K562 (cell line): ENCODE results near the gene ANKS1A. TPM values are rescaled to one million over a fixed set of nuclear protein-coding genes. Genes with fewer than 3 reads are reported as not detected.

Source experiments
- polyA plus RNA-seq, 8 experiments: library from polyadenylated mRNA; depleted of rRNA in 4 of 8; stranded (reverse) in 5 of 8; unstranded in 3 of 8; fragments of >200 nt; fragmentation: Nextera tagmentation in 2 of 8; fragmentation: Illumina TruSeq in 1 of 8; extraction: Ambion mirVana in 2 of 8; extraction: Trizol in 1 of 8; gene quantifications; 2 replicates each; pipeline versions ENCODE4 v1.2.1 to v1.2.3, GENCODE V29; 2011 to 2014; ENCODE audit warnings: inconsistent platforms in 1 of 8, missing spikeins in 1 of 8
- total RNA-seq, 7 experiments: library from RNA; depleted of rRNA in 6 of 7; stranded (reverse); fragments of >200 nt in 6 of 7; fragmentation: Illumina TruSeq in 2 of 7; extraction: Trizol in 2 of 7; gene quantifications; 2 replicates each; pipeline versions ENCODE4 v1.2.1 to v1.2.3, GENCODE V29; 2011 to 2021; ENCODE audit warnings: low replicate concordance in 1 of 7
- TF ChIP-seq, protein P1 (sequence below), 2 experiments: fragments of 450-650 bp in 1 of 2; sonication (generic) in 1 of 2; formaldehyde crosslinking in 1 of 2; IDR thresholded peaks; 2 replicates each; pipeline versions ENCODE4 v1.7.1 to v1.9.0; 2016 to 2022; ENCODE audit warnings: inconsistent platforms in 1 of 2, mild to moderate bottlenecking in 1 of 2, missing genetic modification reagents in 1 of 2
- TF ChIP-seq, protein P2 (sequence below): fragments of 250-450 bp; sonication (Bioruptor Pico); IDR thresholded peaks from 2 replicates; pipeline ENCODE4 v1.4.0; 2020
- TF ChIP-seq, protein P3 (sequence below), 2 experiments: fragments of 450-650 bp; formaldehyde crosslinking in 1 of 2; IDR thresholded peaks; 2 replicates each; pipeline versions ENCODE4 v1.4.0 to v1.6.1; 2014 to 2020; ENCODE audit warnings: mild to moderate bottlenecking in 2 of 2, borderline replicate concordance in 1 of 2, low read depth in 1 of 2

Gene ANKS1A
- total and polyA plus RNA-seq, 9 of the 15 experiments (the other 6 are each of a cell fraction or from before 2014, with no cell fraction given), result 1.1 to 13.8 (median 5.3) TPM

DNA sequence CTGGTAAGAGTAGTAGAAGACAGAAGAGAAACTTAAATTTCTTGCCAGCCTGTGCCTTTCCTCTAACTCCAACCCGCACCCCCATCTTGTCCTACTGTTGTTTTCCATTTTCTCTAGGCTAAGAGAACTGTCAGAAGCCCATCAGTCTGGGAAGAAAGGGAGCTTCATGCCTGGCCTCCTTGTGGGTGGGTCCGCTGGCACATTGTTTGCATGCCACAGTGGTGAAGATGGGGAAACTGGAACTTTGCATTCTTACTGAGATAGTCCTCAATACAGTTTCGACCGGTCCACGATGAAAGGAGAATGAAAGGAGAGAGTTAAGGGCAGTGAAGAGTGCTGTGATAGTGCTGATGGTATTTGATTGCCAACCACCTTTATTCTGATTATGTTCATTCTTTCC lies 149.0 kb downstream of the ANKS1A start (continued):
- TF ChIP-seq, protein P1, sequence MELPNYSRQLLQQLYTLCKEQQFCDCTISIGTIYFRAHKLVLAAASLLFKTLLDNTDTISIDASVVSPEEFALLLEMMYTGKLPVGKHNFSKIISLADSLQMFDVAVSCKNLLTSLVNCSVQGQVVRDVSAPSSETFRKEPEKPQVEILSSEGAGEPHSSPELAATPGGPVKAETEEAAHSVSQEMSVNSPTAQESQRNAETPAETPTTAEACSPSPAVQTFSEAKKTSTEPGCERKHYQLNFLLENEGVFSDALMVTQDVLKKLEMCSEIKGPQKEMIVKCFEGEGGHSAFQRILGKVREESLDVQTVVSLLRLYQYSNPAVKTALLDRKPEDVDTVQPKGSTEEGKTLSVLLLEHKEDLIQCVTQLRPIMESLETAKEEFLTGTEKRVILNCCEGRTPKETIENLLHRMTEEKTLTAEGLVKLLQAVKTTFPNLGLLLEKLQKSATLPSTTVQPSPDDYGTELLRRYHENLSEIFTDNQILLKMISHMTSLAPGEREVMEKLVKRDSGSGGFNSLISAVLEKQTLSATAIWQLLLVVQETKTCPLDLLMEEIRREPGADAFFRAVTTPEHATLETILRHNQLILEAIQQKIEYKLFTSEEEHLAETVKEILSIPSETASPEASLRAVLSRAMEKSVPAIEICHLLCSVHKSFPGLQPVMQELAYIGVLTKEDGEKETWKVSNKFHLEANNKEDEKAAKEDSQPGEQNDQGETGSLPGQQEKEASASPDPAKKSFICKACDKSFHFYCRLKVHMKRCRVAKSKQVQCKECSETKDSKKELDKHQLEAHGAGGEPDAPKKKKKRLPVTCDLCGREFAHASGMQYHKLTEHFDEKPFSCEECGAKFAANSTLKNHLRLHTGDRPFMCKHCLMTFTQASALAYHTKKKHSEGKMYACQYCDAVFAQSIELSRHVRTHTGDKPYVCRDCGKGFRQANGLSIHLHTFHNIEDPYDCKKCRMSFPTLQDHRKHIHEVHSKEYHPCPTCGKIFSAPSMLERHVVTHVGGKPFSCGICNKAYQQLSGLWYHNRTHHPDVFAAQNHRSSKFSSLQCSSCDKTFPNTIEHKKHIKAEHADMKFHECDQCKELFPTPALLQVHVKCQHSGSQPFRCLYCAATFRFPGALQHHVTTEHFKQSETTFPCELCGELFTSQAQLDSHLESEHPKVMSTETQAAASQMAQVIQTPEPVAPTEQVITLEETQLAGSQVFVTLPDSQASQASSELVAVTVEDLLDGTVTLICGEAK (IDR thresholded peaks at IDR 0.05), result no peak
- TF ChIP-seq, protein P1 (CRISPR knock-in tag; IDR thresholded peaks at IDR 0.05), result no peak
- TF ChIP-seq, protein P2, sequence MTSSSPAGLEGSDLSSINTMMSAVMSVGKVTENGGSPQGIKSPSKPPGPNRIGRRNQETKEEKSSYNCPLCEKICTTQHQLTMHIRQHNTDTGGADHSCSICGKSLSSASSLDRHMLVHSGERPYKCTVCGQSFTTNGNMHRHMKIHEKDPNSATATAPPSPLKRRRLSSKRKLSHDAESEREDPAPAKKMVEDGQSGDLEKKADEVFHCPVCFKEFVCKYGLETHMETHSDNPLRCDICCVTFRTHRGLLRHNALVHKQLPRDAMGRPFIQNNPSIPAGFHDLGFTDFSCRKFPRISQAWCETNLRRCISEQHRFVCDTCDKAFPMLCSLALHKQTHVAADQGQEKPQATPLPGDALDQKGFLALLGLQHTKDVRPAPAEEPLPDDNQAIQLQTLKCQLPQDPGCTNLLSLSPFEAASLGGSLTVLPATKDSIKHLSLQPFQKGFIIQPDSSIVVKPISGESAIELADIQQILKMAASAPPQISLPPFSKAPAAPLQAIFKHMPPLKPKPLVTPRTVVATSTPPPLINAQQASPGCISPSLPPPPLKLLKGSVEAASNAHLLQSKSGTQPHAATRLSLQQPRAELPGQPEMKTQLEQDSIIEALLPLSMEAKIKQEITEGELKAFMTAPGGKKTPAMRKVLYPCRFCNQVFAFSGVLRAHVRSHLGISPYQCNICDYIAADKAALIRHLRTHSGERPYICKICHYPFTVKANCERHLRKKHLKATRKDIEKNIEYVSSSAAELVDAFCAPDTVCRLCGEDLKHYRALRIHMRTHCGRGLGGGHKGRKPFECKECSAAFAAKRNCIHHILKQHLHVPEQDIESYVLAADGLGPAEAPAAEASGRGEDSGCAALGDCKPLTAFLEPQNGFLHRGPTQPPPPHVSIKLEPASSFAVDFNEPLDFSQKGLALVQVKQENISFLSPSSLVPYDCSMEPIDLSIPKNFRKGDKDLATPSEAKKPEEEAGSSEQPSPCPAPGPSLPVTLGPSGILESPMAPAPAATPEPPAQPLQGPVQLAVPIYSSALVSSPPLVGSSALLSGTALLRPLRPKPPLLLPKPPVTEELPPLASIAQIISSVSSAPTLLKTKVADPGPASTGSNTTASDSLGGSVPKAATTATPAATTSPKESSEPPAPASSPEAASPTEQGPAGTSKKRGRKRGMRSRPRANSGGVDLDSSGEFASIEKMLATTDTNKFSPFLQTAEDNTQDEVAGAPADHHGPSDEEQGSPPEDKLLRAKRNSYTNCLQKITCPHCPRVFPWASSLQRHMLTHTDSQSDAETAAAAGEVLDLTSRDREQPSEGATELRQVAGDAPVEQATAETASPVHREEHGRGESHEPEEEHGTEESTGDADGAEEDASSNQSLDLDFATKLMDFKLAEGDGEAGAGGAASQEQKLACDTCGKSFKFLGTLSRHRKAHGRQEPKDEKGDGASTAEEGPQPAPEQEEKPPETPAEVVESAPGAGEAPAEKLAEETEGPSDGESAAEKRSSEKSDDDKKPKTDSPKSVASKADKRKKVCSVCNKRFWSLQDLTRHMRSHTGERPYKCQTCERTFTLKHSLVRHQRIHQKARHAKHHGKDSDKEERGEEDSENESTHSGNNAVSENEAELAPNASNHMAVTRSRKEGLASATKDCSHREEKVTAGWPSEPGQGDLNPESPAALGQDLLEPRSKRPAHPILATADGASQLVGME (CRISPR knock-in tag), result no peak
- TF ChIP-seq, protein P3, sequence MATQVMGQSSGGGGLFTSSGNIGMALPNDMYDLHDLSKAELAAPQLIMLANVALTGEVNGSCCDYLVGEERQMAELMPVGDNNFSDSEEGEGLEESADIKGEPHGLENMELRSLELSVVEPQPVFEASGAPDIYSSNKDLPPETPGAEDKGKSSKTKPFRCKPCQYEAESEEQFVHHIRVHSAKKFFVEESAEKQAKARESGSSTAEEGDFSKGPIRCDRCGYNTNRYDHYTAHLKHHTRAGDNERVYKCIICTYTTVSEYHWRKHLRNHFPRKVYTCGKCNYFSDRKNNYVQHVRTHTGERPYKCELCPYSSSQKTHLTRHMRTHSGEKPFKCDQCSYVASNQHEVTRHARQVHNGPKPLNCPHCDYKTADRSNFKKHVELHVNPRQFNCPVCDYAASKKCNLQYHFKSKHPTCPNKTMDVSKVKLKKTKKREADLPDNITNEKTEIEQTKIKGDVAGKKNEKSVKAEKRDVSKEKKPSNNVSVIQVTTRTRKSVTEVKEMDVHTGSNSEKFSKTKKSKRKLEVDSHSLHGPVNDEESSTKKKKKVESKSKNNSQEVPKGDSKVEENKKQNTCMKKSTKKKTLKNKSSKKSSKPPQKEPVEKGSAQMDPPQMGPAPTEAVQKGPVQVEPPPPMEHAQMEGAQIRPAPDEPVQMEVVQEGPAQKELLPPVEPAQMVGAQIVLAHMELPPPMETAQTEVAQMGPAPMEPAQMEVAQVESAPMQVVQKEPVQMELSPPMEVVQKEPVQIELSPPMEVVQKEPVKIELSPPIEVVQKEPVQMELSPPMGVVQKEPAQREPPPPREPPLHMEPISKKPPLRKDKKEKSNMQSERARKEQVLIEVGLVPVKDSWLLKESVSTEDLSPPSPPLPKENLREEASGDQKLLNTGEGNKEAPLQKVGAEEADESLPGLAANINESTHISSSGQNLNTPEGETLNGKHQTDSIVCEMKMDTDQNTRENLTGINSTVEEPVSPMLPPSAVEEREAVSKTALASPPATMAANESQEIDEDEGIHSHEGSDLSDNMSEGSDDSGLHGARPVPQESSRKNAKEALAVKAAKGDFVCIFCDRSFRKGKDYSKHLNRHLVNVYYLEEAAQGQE (IDR thresholded peaks at IDR 0.05; ENCODE audit: borderline replicate concordance), result no peak
- TF ChIP-seq, protein P3 (CRISPR knock-in tag; IDR thresholded peaks at IDR 0.05; ENCODE audit: low read depth), result no peak
